Keratinocyte (primary cell): ENCODE data around the gene CRIP3.

Experiments used
- CTCF ChIP-seq, 3 experiments: IDR thresholded peaks in 1 of 3; conservative IDR thresholded peaks in 1 of 3; optimal IDR thresholded peaks in 1 of 3; 2 replicates in 2 of 3; 3 replicates in 1 of 3; pipeline versions ENCODE3 to v1.5.1; 2011; ENCODE audit warnings: low read length in 3 of 3, mild to moderate bottlenecking in 3 of 3, moderate library complexity in 2 of 3, control low read depth in 1 of 3, inconsistent platforms in 1 of 3; ENCODE audit not compliant: insufficient read depth in 2 of 3; ENCODE audit errors: extremely low read depth in 1 of 3
- EZH2 ChIP-seq: IDR thresholded peaks from one replicate; pipeline ENCODE4 v1.6.1; 2012; ENCODE audit warnings: inconsistent platforms, mild to moderate bottlenecking, low read length, moderate library complexity

GRCh38 chr6:43271944-43272343 lies 36.7 kb downstream of the CRIP3 start:
- no peak for TF ChIP-seq CTCF (optimal IDR thresholded peaks at IDR 0.05 in 1 of 3, IDR thresholded peaks at IDR 0.05 in 1 of 3, conservative IDR thresholded peaks at IDR 0.05 in 1 of 3; ENCODE audit: extremely low read depth in 1 of 3, insufficient read depth in 2 of 3, low read length in 3 of 3)
- no peak for TF ChIP-seq EZH2
